ENCODE results near the gene CACNB1.

CACNB1 gene

DNA sequence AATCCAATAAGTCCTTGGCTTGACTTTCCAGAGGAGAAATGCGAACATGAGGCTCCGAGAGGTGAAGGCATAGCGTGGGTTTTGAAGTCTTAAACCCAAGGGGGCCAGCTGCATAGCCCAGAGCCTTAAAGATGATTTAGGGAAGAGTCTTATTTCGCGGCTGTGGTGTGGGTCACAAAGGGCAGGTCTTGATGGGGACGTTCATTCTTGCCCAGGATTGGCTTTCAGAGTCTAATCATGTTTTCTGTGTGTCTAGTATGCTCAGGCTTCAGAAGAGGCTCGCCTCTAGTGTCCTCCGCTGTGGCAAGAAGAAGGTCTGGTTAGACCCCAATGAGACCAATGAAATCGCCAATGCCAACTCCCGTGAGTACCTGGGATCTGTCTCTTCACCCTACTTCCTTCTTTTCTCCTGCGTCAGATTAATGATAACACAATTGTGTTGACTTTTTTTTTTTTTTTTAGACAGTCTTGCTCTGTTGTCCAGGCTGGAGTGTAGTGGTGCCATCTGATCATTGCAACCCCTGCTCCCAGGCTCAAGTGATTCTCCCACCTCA, 3.6 kb upstream of the CACNB1 start:
- DNase-seq (ENCODE audit: low read depth in 2 of 2) = no peak

DNA sequence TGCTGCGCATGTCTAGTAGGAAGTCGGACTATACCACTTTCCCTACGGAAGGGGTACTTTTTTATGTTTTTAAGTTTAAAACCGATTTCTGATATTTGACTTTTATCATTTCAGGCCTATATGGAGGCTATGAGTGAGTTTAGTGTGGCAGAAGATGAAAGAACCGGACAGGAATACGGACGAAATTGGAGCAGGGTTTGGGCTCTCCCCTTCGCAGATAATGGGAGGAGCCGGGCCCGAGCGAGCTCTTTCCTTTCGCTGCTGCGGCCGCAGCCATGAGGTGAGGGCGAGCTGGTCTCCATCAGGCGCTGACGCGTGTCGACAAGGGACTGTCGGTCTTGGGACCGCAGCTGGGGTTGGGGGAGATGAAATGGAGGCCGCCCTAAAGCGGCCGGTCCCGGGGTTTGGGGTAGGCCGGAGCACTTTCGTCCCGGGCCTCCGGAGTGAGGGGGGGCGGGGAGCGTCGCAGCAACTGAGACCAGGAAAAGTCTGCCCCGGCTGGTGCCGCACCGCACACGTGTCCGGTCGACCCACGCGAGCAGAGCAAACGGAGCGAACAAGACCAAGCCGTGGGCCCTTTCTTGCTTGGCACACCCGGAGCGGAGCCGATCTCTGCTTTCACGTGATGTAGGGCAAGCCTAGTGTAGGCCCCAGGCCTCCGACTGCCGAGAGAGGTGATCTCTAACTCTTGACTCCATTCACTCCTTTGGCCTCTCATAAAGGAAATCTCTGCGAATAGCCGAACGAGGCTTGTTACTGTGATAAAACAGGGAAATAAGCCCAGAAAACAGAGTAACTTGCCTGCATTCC, 2.8 kb upstream of the CACNB1 start, which contains the start of gene RPL19:
RPL19 (plus strand) TSS at position 214 of the 810 bp plus-strand sequence; CDS start at position 276, 62 bp downstream.
- peak; percentile 67 to 70 for DNase-seq (ENCODE audit: low read depth in 2 of 2)

DNA sequence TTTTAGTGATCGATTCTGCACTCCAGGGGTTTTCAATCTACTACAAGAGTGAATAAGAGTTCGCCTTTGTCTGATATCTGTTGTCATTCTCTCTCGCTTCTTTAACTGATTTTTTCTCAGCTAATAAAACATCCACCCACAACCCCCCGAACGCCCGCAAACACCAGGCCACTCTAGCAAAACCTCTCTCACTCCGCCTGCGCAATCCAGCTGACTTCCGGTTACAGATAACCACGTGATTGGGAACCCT, 2.3 kb upstream of the CACNB1 start:
- peak; percentile 80 to 87 for DNase-seq (ENCODE audit: low read depth in 2 of 2)

DNA sequence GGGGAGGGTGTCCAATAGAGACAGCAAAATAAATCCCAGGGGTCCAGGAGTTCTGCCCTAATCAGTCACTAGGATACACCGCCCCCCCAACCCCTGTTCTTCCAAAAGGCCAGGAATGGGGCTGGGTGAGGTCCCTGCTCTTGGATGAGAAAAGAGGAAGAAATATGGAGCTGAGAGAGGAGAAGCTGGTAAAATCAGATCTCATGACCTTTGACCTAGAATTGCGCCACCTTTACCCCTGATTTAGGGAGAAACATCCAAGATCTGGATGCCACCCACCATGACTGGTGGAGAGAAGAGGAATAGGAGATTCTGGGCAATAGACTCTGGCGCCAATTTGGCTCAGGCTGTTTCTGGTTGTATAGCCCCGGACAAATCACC, 707 bp upstream of the CACNB1 start:
- no peak for DNase-seq (ENCODE audit: low read depth in 2 of 2)

DNA sequence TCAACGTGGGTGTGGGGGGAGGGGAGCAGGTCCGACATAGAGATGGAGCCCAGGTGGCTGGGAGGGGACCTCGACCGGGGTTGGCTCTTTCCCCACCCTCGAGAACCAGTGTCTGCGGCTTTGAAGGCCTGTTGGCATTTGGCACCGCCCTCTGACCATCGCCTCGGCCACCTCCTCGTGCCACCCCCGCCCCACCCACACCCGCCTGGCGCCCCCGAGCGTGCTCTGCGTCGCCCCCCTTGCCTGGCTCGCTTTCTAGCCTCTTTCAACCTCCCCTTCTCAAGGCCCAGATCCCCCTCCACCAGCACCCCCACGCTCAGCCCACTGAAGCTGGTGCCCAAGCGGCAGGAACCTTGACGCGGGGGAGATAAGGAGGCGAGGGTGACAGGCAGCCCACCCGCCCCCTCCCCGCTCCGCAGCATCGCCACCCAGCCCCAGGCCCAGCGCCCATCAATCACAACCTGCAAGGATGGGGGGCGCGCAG, 619 bp downstream of the CACNB1 start:
- DNase-seq (ENCODE audit: low read depth in 2 of 2) = no peak

DNA sequence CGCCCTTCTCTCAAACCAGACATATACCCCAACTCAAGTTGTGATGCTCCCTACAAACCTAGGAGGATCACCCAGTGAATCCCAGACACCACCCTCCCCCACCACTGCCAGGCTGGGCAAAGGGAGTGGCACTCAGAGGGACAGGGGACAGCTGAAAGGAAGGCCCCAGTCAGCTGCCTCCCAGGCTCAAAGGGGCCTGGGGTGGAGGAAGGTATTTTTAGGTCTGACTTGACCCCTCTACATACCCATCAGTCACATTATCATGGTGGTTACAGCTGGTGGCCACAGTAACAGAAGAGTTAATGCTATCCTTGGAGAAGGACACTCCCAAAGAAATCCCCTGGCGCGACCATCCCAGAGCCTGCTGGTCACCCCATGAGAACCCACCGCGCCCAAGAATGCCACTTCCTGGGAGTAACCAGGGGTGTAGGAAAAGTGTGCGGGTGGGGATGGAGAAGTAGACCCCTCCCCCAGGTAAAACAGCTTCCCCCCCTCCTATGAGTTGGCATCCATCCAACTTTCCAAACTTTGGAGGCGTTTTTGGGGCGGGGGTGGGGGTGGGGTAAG, 1.1 kb downstream of the CACNB1 start:
- DNase-seq (ENCODE audit: low read depth in 2 of 2) = no peak

DNA sequence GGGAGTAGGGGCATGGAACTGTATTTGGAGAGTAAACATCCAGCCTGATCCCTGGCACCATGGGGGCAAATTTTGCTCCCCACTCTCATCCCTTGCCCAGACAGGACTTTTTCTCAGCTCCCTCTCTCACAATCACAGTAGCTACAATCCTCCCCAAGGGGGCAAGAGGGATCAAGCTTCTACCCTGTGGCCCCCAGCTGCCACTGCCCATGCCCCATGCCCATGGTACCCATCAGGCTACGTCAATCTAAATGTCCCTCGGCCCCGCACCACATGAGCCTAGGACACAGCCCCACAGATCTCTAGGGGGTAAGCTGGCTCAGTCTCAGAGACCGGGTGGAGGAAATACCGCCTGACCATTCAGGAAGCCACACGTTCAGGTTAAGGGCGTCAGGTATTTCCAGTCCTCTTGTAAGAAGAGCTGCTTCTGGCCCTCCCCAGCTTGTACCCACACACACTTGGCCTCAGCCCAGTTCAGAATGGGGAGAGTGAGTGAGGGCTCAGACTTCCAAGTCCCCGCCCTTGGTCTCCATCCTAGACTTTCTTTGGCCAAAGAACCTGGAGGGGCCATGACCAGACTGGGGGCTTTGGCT, 1.8 kb downstream of the CACNB1 start:
- DNase-seq (ENCODE audit: low read depth in 2 of 2) = no peak

DNA sequence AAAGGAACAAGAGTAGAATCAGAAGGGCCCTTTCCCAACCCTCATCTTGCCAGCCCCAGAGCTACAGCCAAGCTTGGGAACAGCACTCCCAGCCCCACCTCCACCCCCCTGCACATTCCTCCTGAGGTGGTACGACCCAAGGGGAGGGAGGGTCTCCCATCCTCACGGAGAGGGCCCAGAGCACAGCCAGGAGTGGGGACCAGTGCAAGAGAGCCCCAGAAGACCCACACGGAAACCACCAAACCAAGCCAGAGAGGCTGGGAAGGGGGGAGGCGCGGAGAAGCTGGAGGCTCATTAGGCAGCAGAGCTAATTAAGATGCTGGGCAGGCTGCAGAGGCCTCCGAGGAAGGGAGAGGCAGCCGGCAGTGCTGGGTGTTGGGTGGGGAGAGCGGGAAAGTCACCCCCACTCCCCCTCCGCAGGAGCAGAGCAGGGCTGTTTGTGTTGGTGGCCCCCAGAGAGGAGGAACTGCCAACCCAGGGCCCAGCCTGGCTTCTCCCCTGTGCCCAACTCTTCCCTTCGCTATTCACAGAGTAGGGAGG, 2.4 kb downstream of the CACNB1 start:
- DNase-seq (ENCODE audit: low read depth in 2 of 2) = no peak

DNA sequence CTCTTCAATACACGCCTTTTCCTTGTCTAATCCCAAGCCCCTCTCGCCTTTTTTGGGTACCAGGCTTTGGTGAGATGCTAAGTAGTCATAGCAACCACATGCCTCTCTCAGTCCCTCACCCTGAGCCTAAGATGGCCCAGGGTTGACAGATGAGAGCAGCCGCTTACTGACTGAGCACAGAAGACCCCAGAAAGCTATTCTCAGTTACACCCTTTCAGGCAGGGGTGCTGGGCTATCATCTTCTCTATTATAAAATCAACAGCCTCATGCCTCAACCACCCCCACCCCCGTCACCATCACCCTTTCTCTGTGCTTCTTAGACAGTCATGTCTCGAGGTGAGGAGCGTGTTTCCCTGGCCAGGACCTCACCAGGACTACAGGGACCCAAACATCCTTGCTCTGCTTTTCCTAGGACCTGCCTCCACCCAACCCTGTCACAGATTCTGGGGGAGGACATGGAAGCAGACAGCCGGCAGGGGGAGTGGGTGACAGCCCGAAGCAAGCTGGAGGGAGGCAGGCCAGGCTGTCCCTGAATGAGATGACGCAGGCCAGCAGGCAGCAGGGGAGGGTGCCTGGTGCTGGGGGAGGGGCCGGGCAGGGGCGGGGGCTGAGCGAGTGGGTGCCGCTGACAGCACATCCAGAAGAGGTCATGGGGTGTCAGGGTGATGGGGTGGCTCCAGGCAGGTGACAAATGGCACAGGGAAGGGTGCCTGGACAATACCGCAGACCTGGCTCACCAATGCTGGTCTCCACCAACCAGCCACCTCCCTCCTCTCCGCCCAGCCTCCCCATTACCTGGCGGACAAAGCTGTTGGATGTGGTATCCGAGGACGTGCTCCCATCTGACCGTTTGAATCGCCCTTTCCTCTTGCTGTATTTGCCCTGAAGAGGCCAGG, 3.1 kb downstream of the CACNB1 start:
- DNase-seq (ENCODE audit: low read depth in 2 of 2) = no peak

DNA sequence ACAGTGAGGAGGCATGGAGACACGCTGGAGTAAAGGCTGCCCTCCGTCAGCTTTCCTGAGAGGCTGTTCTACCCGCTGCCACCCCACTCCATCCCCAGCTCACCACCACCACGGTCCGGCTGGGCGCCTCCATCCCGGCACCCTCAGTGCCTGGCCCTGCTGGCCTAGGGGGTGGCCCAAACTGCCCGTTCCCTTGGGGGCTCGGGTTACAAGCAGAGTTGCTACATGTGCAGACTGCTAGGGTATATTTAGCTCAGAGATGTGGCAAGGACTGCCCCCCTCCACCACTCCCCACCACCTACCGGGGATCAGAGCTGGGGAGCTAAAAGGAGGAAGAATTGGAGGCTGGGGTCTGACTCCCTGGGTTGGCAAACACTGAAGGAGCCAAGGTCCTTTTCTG, 4.1 kb downstream of the CACNB1 start:
- no peak for DNase-seq (ENCODE audit: low read depth in 2 of 2)

DNA sequence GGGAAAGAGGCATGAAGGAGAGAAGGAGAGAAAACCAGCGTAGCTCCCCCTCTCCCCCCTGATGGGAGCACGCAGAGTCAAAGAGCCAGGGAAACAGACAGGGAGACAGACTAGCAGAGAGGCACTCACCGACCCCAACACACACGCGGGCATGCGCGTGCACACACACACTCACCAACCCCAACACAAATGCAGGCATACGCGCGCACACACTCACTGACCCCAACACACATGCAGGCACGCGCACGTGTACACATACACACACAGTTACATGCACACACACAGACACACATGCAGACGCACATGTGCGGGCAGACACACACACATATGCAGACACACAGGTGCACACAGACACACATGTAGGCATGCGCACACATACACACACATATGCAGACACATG, 4.6 kb downstream of the CACNB1 start:
- no peak for DNase-seq (ENCODE audit: low read depth in 2 of 2)

DNA sequence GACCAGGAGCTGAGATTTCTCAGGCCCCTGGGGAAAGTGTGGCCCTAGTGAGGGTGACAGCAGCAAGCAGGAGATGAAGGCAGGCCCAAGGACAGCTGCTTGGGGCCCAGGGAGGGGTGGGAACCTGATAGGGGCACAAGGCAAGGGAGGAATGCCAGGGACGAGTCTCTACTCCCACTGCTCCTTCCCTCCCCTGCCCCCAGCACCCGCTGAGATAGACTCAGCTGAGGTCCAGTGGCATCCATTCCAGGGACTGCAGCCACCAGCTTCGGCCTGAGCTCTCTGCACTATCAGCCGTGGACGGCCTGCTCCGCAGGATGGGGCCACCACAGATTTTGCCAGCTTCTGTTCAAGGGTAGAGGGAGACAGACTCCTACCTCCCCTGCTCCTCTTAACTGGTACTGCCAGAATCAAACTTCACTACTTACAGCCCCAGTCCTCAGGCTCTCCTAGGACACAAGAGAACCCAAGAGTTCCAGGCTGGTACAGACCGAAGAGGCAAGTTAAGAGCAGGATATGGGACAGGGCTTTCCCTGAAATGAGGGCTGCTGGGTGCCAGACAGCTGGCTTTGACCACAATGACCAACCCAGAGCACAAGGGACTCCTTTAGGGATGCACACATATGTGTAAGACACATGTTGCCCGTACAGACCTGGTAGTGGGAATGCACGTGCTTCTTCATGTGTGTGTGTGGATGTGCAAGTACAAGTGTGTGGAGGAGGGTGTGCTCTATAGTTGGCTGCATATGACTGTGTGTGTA, 5.5 kb downstream of the CACNB1 start:
- no peak for DNase-seq (ENCODE audit: low read depth in 2 of 2)

DNA sequence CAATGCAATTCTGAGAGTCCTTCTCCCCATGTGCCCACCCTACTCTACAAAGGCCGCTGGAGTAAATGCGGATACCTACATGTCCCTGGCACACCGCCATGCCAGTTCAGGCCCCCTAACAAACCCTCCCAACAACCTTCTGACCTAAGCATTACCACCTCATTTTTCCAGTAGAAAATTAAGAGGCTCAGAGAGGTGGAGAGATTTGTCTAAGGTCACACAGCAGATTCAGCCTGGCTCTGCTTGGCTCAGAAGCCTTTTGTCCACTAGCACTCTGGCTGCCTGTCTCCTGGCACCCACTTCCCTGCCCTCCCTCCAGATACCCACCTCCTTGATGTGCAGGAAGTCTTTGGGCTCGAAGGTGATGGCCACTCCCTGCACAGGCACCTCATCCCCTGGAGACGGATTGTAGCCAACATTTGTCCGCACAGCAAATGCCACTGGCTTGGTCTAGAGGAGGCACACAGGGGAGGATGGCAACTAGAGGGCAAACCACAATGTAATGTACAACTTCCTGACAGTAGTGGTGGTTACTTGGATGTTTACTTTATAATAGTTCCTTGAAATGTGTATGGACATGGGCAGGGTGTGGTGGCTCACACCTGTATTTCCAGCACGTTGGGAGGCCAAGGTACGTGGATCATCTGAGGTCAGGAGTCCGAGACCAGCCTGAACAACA, 10.2 kb downstream of the CACNB1 start:
- no peak for DNase-seq (ENCODE audit: low read depth in 2 of 2)

DNA sequence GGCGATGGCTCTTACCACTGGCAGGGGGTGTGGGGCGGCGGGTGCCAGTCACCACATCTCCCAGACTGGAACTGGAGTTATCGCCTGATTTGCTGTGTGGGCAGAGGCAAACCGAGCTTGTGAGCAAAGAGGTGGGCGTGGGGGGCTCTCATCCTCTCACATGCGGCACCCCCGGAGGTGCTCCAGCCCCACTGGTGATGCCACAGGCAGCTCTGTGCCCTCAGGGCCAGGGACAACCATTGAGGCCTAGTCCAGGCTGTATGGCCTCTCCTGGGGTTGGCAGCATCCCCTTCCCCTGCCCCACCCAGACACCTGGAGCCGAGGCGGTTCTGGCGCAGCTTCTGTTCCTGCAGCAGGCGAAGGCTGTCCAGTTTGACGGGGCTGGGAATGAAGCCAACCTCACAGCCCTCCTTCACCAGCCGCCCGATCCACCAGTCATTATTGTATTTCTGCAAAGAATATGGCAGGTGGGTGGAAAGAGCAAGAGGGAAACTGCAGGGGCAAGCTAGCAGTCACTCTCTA, 10.9 kb downstream of the CACNB1 start:
- DNase-seq (ENCODE audit: low read depth in 2 of 2) = no peak

DNA sequence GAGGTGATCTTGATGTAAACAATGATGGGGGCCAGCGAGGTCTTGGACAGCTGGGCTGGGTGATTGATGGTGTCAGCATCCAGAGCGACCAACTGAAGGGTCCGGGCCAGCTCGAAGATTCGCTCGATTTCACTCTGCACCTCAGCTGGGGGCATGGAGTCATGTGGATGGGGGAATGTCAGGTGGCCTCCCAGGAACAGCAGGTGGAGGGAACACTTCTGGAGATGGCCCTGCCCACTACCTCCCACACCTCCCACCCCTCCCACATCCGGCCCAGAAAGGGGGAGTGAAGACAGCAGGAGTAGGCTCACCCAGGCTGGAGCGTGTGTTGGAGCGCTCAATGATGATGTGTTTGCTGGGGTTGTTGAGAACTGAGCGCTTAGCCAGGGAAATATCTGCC, 13.7 kb downstream of the CACNB1 start:
- no peak for DNase-seq (ENCODE audit: low read depth in 2 of 2)

DNA sequence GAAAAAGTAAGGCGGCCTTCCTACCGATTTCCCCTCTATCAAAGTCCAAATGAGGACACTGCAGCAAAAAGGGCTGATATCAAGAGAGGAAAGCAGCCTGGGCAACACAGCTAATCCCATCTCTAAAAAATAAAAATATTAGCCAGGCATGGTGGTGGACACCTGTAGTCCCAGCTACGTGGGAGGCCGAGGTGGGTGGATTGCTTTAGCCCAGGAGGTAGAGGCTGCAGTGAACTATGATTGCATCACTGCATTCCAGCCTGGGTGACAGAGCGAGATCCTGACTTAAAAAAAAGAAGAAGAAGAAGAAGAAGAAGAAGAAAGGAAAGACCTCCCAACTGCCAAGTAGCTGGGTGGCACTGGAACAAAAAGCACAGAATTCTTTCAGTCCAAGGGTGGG, 14.4 kb downstream of the CACNB1 start:
- no peak for DNase-seq (ENCODE audit: low read depth in 2 of 2)

DNA sequence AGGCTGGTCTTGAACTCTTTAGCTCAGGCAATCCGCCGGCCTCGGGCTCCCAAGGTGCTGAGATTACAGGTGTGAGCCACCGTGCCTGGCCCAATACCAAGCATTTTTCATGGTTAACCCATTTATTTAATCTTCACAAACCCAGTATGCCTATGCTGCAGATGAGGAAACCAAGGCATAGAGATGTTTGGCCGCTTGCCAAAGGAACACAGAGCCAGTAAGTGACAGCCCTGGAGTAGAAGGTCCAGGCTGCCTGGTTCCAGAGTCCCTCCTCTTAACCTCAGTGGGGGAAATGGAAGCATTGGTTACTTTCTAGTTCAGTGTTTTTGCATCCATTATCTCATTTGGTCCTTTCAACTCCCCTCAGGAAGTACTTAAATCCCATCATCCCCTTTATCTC, 16.2 kb downstream of the CACNB1 start:
- DNase-seq (ENCODE audit: low read depth in 2 of 2) = no peak

DNA sequence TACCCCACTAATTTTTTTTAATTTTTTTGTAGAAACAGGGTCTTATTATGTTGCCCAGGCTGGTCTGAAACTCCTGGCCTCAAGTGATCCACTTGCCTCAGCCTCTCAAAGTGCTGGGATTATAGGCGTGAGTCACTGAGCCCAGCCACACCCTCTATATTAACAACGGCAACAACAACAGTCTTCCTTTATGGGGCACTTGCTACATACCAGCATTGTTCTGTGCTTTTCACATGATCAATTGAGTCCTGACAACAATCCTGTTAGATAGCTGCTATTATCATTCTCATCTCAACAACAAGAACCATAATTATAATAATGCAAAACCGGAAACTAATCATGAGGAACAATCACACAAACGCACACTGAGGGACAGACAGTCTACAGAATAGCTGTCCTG, 18.9 kb downstream of the CACNB1 start:
- no peak for DNase-seq (ENCODE audit: low read depth in 2 of 2)

DNA sequence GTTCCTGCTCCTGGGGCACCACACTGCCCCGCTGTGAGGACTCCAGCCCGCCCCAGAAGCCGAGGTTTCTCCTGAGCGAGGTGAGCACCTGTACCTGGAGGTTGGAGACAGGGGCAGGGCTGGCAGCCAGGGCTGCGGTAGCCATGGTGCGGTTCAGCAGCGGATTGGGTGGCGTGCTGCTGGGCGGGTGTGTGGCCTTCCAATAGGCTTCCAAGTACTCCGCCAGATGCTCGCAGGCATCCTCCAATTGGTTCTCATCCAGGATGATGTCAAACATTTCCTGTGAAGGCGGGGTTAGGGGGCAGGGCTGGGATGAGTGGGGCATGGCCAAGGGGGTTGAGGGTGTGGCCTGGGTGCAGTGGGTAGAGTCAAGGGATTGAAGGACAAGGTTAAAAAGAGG, 20.2 kb downstream of the CACNB1 start:
- DNase-seq (ENCODE audit: low read depth in 2 of 2) = no peak

DNA sequence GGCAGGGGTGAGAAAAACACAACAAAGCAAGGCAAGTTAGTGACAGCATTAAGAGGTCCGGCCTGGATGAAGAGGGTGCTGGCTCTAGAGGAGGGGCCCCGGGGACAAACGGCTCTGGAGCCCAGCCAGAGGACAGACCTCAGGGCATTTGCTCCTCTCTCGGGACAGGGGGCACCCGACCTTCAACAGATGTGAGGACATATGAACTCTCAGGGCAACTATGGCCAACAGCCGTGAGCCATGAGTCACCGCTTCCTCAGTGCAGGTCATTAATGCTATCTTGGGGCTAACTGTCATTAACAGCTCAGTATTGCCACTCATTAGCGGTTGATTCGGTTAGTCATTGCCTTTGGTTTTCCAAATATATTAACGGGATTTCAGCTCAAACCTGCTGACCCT, 21.8 kb downstream of the CACNB1 start:
- no peak for DNase-seq (ENCODE audit: low read depth in 2 of 2)

All from stimulated activated CD4-positive, alpha-beta T cell treated with anti-CD3 and anti-CD28 coated beads, Interleukin-12 subunit alpha, Interleukin-12 subunit beta, amount 100 ng/mL, for 24 hours (primary cell).